Neural progenitor cell (in vitro differentiated cells): ENCODE data around the gene TBRG4.

Experiments used
- EZH2 ChIP-seq: fragments of 200-600 bp; sonication (generic); IDR thresholded peaks from 2 replicates; pipeline ENCODE4 v1.6.1; 2017; ENCODE audit warnings: antibody characterized with exemption, mild to moderate bottlenecking, moderate library complexity
- TF ChIP-seq, protein P1 (sequence below): fragments of 200-600 bp; sonication (generic); IDR thresholded peaks from 2 replicates; pipeline ENCODE4 v1.5.1; 2017; ENCODE audit warnings: antibody characterized with exemption, mild to moderate bottlenecking

DNA sequence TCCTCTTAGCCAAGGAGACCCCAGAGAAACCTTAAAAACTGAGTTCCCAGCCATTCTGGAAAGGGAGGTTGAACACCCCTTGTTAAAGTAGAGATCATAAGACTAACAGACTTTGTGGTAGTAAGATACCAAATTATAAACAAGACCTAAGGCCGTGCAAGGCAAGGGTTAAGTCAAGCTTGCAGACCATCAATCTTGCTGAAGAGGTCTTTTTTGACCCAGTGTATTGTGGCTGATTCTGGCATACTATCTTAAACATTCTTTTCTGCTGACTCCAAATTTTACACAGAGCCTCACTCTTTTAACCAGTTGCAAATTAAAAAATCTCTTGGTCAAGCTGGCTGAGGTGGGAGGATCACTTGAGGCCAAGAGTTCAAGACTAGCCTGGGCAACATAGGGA is 1.2 kb upstream of the TBRG4 start:
- TF ChIP-seq, protein P1, sequence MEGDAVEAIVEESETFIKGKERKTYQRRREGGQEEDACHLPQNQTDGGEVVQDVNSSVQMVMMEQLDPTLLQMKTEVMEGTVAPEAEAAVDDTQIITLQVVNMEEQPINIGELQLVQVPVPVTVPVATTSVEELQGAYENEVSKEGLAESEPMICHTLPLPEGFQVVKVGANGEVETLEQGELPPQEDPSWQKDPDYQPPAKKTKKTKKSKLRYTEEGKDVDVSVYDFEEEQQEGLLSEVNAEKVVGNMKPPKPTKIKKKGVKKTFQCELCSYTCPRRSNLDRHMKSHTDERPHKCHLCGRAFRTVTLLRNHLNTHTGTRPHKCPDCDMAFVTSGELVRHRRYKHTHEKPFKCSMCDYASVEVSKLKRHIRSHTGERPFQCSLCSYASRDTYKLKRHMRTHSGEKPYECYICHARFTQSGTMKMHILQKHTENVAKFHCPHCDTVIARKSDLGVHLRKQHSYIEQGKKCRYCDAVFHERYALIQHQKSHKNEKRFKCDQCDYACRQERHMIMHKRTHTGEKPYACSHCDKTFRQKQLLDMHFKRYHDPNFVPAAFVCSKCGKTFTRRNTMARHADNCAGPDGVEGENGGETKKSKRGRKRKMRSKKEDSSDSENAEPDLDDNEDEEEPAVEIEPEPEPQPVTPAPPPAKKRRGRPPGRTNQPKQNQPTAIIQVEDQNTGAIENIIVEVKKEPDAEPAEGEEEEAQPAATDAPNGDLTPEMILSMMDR: no peak
- TF ChIP-seq EZH2: no peak
